Mesenchymal stem cell (in vitro differentiated cells and primary cell): ENCODE results near the gene SHANK3. TPM values are rescaled to one million over a fixed set of nuclear protein-coding genes. Genes with fewer than 3 reads are reported as not detected.

Experiments
- DNase-seq: peaks from one replicate; pipeline ENCODE4 v3.0.0-alpha.2; 2013
- H2AFZ ChIP-seq: one replicate; pipeline ENCODE4 v1.6.1; 2013; ENCODE audit warnings: low read depth, mild to moderate bottlenecking, control low read depth, inconsistent platforms, low read length, moderate library complexity
- H2AK5ac ChIP-seq: 2 replicates; pipeline ENCODE4 v1.6.1; 2013; ENCODE audit warnings: low read length, moderate library complexity, mild to moderate bottlenecking, inconsistent platforms; ENCODE audit not compliant: severe bottlenecking
- H2BK120ac ChIP-seq: one replicate; pipeline ENCODE4 v1.6.1; 2013; ENCODE audit warnings: low read depth, mild to moderate bottlenecking, inconsistent platforms, low read length, moderate library complexity
- H2BK12ac ChIP-seq, 2 experiments: one replicate each; pipeline ENCODE4 v1.6.1; 2013; ENCODE audit warnings: inconsistent platforms in 2 of 2, low read length in 2 of 2, mild to moderate bottlenecking in 2 of 2, moderate library complexity in 2 of 2, control low read depth in 1 of 2
- H2BK15ac ChIP-seq: one replicate; pipeline ENCODE4 v1.6.1; 2013; ENCODE audit warnings: mild to moderate bottlenecking, low read depth, inconsistent platforms; ENCODE audit not compliant: poor library complexity, severe bottlenecking
- H2BK5ac ChIP-seq: 2 replicates; pipeline ENCODE4 v1.6.1; 2013; ENCODE audit warnings: low read depth, mild to moderate bottlenecking, low read length, control low read depth, inconsistent platforms; ENCODE audit not compliant: poor library complexity, severe bottlenecking
- H3K14ac ChIP-seq, 2 experiments: one replicate each; pipeline ENCODE4 v1.6.1; 2013; ENCODE audit warnings: inconsistent platforms in 2 of 2, low read length in 2 of 2, control low read depth in 1 of 2, mild to moderate bottlenecking in 1 of 2, moderate library complexity in 1 of 2
- H3K18ac ChIP-seq, 2 experiments: one replicate each; pipeline ENCODE4 v1.6.1; 2013; ENCODE audit warnings: inconsistent platforms in 2 of 2, low read length in 2 of 2, control low read depth in 1 of 2, low read depth in 1 of 2, mild to moderate bottlenecking in 1 of 2
- H3K23ac ChIP-seq, 2 experiments: one replicate each; pipeline ENCODE4 v1.6.1; 2013; ENCODE audit warnings: inconsistent platforms in 2 of 2, low read length in 2 of 2, mild to moderate bottlenecking in 2 of 2, moderate library complexity in 2 of 2, control low read depth in 1 of 2
- H3K27ac ChIP-seq: 2 replicates; pipeline ENCODE4 v1.5.1; 2013; ENCODE audit warnings: mild to moderate bottlenecking, moderate library complexity, low read length, control low read depth, inconsistent platforms; ENCODE audit not compliant: poor library complexity, severe bottlenecking
- H3K27me3 ChIP-seq, 2 experiments: 2 replicates each; pipeline versions ENCODE4 v1.6.1 to v1.7.0; 2013; ENCODE audit warnings: low read length in 2 of 2, mild to moderate bottlenecking in 2 of 2, moderate library complexity in 2 of 2, control low read depth in 1 of 2, inconsistent platforms in 1 of 2; ENCODE audit not compliant: control insufficient read depth in 1 of 2, insufficient read depth in 1 of 2
- H3K36me3 ChIP-seq, 2 experiments: 2 replicates each; pipeline versions ENCODE4 v1.6.1 to v1.7.0; 2013; ENCODE audit warnings: low read length in 2 of 2, control low read depth in 1 of 2, inconsistent platforms in 1 of 2, low read depth in 1 of 2, mild to moderate bottlenecking in 1 of 2; ENCODE audit not compliant: insufficient read depth in 2 of 2, control insufficient read depth in 1 of 2
- H3K4ac ChIP-seq, 2 experiments: one replicate each; pipeline ENCODE4 v1.6.1; 2013; ENCODE audit warnings: inconsistent platforms in 2 of 2, low read length in 2 of 2, mild to moderate bottlenecking in 2 of 2, moderate library complexity in 2 of 2, control low read depth in 1 of 2, low read depth in 1 of 2
- H3K4me1 ChIP-seq: 2 replicates; pipeline ENCODE4 v1.6.1; 2013; ENCODE audit warnings: low read depth, low read length, control low read depth; ENCODE audit not compliant: control insufficient read depth, insufficient read depth
- H3K4me2 ChIP-seq: 2 replicates; pipeline ENCODE4 v1.6.1; 2013; ENCODE audit warnings: low read length, mild to moderate bottlenecking, inconsistent platforms; ENCODE audit not compliant: poor library complexity, severe bottlenecking
- H3K4me3 ChIP-seq, 2 experiments: 2 replicates each; pipeline versions ENCODE4 v1.5.1 to v1.7.0; 2013; ENCODE audit warnings: low read length in 2 of 2, mild to moderate bottlenecking in 2 of 2, control low read depth in 1 of 2, low read depth in 1 of 2; ENCODE audit not compliant: insufficient read depth in 1 of 2
- H3K79me1 ChIP-seq: replicated peaks from 2 replicates; pipeline ENCODE4 v1.6.1; 2013; ENCODE audit warnings: mild to moderate bottlenecking, control low read depth, low read length, inconsistent platforms; ENCODE audit not compliant: poor library complexity, severe bottlenecking
- H3K9ac ChIP-seq: 2 replicates; pipeline ENCODE4 v1.7.0; 2013; ENCODE audit warnings: mild to moderate bottlenecking, low read length, moderate library complexity
- H3K9me3 ChIP-seq: 2 replicates; pipeline ENCODE4 v1.7.0; 2013; ENCODE audit warnings: mild to moderate bottlenecking, low read length; ENCODE audit not compliant: control insufficient read depth
- H4K8ac ChIP-seq: one replicate; pipeline ENCODE4 v1.6.1; 2013; ENCODE audit warnings: inconsistent platforms, mild to moderate bottlenecking, low read length, moderate library complexity
- H4K91ac ChIP-seq: one replicate; pipeline ENCODE4 v1.6.1; 2013; ENCODE audit warnings: mild to moderate bottlenecking, low read length, inconsistent platforms
- WGBS: methylation state at CpG from one replicate; pipeline ENCODE4 v1.1.7; 2013; ENCODE audit warnings: mixed read lengths; 5-methylcytosine and 5-hydroxymethylcytosine counted together
- polyA plus RNA-seq, 2 experiments: library from polyadenylated mRNA; stranded (reverse); fragments of 200-250 nt; gene quantifications; one replicate each; pipeline ENCODE4 v1.2.3, GENCODE V29; 2013

The SHANK3 gene
- polyA plus RNA-seq (2013, experiment 1 of 2): 2.1 TPM
- polyA plus RNA-seq (2013, experiment 2 of 2): 2.1 TPM

DNA sequence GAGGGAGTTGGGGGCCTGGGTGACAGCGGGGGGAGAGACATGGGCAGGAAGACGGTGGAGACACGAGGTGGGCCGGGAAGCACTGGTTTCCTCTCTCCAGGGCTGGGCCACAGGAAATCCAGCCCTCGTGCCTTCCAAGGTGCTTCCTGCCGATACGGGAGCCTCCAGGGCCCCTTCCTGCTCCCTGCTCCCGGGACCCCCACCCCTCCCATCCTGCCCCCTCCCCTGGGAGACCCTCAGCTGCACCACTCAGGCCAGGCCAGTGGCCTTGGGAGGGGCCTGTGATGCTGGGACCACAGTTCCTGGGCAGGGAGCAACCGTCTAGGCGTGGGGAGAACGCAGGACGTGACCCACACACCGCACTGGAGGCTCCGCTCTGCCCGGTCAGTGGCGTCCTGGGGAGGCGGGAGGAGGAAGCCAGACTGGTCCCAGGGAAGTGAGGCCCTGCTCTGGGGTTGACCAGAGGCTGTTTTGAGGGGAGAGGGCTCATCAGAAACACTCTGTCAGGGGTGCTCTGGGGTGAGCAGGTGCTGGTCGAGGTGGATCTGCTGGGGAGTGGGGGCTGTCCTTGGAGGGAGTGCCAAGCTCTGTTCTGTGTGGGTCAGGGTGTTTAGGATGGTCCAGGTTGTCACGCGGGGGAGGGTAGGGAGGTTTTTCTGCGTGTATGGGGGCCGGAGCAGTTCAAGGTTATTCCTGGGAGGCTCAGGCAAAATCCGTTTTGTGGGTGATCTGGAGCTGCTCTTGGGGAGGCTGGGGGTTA is at the start of gene SHANK3:
TSS of gene SHANK3 (plus strand) at position 353 of the 760 bp plus-strand sequence.
- no peak within 1 kb of the TSS for H3K18ac ChIP-seq
- H2AK5ac ChIP-seq: no peak within 1 kb of the TSS
- no peak within 1 kb of the TSS for H4K8ac ChIP-seq
- no peak within 1 kb of the TSS for H2AFZ ChIP-seq
- 51% methylated on average over 22 of the region's 23 CpGs for WGBS
- H2BK15ac ChIP-seq: peak within 1 kb of the TSS; percentile 33
- H3K79me1 ChIP-seq: no peaks in the 10 kb centered on the region
- peaks cover 46 to 68% of the 10 kb centered on the region in 2 experiments for H3K27me3 ChIP-seq
- H3K4ac ChIP-seq: no peak within 1 kb of the TSS
- H3K4me1 ChIP-seq: peaks cover 27% of the 10 kb centered on the region
- H3K9me3 ChIP-seq: no peaks in the 10 kb centered on the region
- no peak within 1 kb of the TSS for H3K27ac ChIP-seq
- H3K9ac ChIP-seq: no peak within 1 kb of the TSS
- H2BK120ac ChIP-seq: no peak within 1 kb of the TSS
- H3K36me3 ChIP-seq: peaks cover 0 to 4% of the 10 kb centered on the region in 2 experiments
- no peak within 1 kb of the TSS for H3K14ac ChIP-seq
- H4K91ac ChIP-seq: peak within 1 kb of the TSS; percentile 30
- no peak for DNase-seq
- H3K23ac ChIP-seq: peak within 1 kb of the TSS in 1 of 2 experiments; percentile 28
- no peak within 1 kb of the TSS for H2BK12ac ChIP-seq
- peak within 1 kb of the TSS; percentile 25 for H3K4me2 ChIP-seq
- H2BK5ac ChIP-seq: no peak within 1 kb of the TSS
- no peak within 1 kb of the TSS for H3K4me3 ChIP-seq

DNA sequence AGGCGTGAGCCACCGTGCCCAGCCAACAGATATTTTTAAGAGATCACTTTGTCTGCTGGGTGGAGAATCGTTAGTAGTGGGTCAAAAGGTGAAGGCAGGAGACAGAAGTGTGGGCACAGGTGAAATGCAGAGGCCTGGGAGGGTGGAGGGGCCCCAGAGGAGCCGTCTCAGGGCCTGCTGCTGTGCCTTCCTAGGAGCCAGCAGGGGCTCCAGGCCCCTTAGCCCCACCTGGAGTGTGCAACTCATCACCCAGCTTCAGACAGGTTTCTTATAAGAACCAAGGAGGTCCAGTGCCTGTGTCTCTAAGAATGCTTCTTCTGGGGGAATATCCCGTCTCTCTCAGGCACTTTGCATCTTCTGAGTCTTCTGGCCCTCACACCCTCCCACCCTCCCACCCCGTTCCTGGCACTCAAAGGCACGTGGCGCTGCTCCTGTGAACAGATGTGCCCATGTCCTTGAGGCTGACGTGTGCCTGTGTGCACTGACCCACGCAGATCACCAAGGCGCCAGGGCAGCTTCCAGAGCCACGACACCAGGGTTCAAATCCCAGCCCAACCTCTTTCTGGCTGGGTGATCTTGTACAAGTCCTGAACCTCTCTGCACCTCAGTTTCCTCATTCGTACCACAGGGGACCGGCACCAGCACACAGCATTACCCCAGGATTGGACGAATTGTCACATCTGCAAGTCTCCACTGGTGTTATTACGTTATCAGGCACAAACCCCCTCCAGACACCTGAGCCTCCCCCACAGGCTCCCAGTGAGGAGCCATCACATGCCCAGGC is 48.1 kb upstream of the SHANK3 start:
- no peak overlapping the region for H3K4ac ChIP-seq
- no peak overlapping the region for H3K23ac ChIP-seq
- no peak overlapping the region for H4K8ac ChIP-seq
- H2AFZ ChIP-seq: no peak overlapping the region
- H2BK15ac ChIP-seq: no peak overlapping the region
- peaks cover 15 to 27% of the 10 kb centered on the region in 2 experiments for H3K27me3 ChIP-seq
- H4K91ac ChIP-seq: no peak overlapping the region
- 88% methylated on average over 16 of the region's 16 CpGs for WGBS
- H2AK5ac ChIP-seq: no peak overlapping the region
- no peak overlapping the region for H3K27ac ChIP-seq
- H2BK12ac ChIP-seq: no peak overlapping the region
- H3K18ac ChIP-seq: no peak overlapping the region
- no peaks in the 10 kb centered on the region for H3K9me3 ChIP-seq
- H2BK5ac ChIP-seq: no peak overlapping the region
- DNase-seq: no peak
- H3K9ac ChIP-seq: no peak overlapping the region
- peaks cover 21% of the 10 kb centered on the region for H3K79me1 ChIP-seq
- H3K4me3 ChIP-seq: no peak overlapping the region
- H3K4me1 ChIP-seq: peaks cover 27% of the 10 kb centered on the region
- no peak overlapping the region for H3K14ac ChIP-seq
- H2BK120ac ChIP-seq: no peak overlapping the region
- H3K4me2 ChIP-seq: no peak overlapping the region
- H3K36me3 ChIP-seq: peaks cover 0 to 27% of the 10 kb centered on the region in 2 experiments

DNA sequence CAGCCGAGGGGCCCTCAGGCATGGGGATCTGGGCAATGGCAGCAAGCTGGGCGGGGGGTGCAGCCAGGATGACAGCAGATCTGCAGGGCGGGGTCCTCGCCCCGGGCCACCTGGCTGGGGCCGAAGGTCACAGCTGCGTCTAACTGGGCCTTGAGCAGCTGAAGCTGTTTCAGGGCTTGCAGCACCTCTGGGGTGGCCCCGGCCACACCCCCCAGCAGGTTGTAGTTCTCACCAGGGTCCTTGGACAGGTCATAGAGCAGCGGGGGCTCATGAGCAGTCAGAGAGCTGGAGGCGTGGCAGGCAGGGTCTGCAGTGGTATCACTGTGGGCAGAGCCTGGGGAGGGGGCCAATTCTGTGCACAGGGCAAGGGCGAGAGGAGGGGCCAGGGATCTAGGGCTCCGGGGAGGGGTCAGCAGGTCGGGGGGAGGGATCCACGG is 47.5 kb upstream of the SHANK3 start:
- Histone ChIP-seq H3K27ac (no peak overlapping the region), H4K8ac (no peak overlapping the region), H2BK120ac (no peak overlapping the region), H3K4ac (no peak overlapping the region), H3K9me3 (no peaks in the 10 kb centered on the region), H2AFZ (no peak overlapping the region), H2AK5ac (no peak overlapping the region), H4K91ac (no peak overlapping the region), H3K79me1 (peaks cover 21% of the 10 kb centered on the region), H3K4me1 (peaks cover 27% of the 10 kb centered on the region), H3K36me3 (peaks cover 0 to 27% of the 10 kb centered on the region in 2 experiments), H2BK12ac (no peak overlapping the region), H3K4me3 (no peak overlapping the region), H2BK15ac (no peak overlapping the region), H3K9ac (no peak overlapping the region), H2BK5ac (no peak overlapping the region), H3K27me3 (peaks cover 15 to 24% of the 10 kb centered on the region in 2 experiments), H3K4me2 (no peak overlapping the region), H3K18ac (no peak overlapping the region), H3K23ac (no peak overlapping the region), H3K14ac (no peak overlapping the region)
- no peak for DNase-seq
- 93% methylated on average over 14 of the region's 14 CpGs for WGBS
